Esophagus squamous epithelium (tissue), 5 donors: ENCODE data around the gene RHOV. TPM values are rescaled to one million over a fixed set of nuclear protein-coding genes. Genes with fewer than 3 reads are reported as not detected.
A peak's percentile ranks its signal among the peaks of the same experiment; 100 is the strongest.

Experiments used
- DNase-seq: peaks from one replicate; lab custom pipeline; 2025; lab: John Stamatoyannopoulos, UW
- H3K27ac ChIP-seq, 4 donors: fragments of 200-600 bp; sonication (generic); one replicate each; pipeline ENCODE4 v1.5.1; 2016 to 2019; ENCODE audit warnings: mild to moderate bottlenecking in 1 of 4
- H3K27me3 ChIP-seq, 4 donors: fragments of 200-600 bp; sonication (generic); 1 replicate in 3 of 4; 2 replicates in 1 of 4; pipeline versions ENCODE4 v1.5.1 to v1.6.0; 2017 to 2021; ENCODE audit warnings: antibody characterized with exemption in 1 of 4
- H3K36me3 ChIP-seq, 3 donors: fragments of 200-600 bp; sonication (generic); one replicate each; pipeline ENCODE4 v1.5.1; 2016 to 2019
- H3K4me1 ChIP-seq, 3 donors: fragments of 200-600 bp; sonication (generic); one replicate each; pipeline ENCODE4 v1.5.1; 2017 to 2019
- H3K4me3 ChIP-seq, 4 donors: fragments of 200-600 bp; sonication (generic); 1 replicate in 3 of 4; 2 replicates in 1 of 4; pipeline ENCODE4 v1.5.1; 2016 to 2019; ENCODE audit warnings: mild to moderate bottlenecking in 2 of 4, moderate library complexity in 1 of 4
- H3K9me3 ChIP-seq, 3 donors: fragments of 200-600 bp; sonication (generic); one replicate each; pipeline ENCODE4 v1.5.1; 2016 to 2019
- POLR2A ChIP-seq, 4 donors: fragments of 450-650 bp; IDR thresholded peaks; one replicate each; pipeline ENCODE4 v1.6.1; 2017; ENCODE audit warnings: antibody characterized with exemption in 4 of 4, mild to moderate bottlenecking in 4 of 4, moderate library complexity in 3 of 4
- WGBS, 2 donors: methylation state at CpG; one replicate each; pipeline ENCODE4 v1.1.5; 2018; 5-methylcytosine and 5-hydroxymethylcytosine counted together
- intact Hi-C: fragments of 100-400 bp; cut with DNase I; formaldehyde crosslinking; loops from one replicate; pipeline ENCODE4 v1.15.0; 2022
- total RNA-seq, 4 donors: library from RNA; depleted of rRNA; stranded (reverse); fragments of >200 nt; gene quantifications; one replicate each; pipeline ENCODE4 v1.1.0, GENCODE V29; 2016
- TF ChIP-seq, protein P1 (sequence below), 6 experiments: fragments of 450-650 bp in 4 of 6; fragments of 200-600 bp in 2 of 6; sonication (generic) in 2 of 6; IDR thresholded peaks; one replicate each; pipeline ENCODE4 v1.5.1; 2016 to 2019; ENCODE audit warnings: antibody characterized with exemption in 6 of 6, mild to moderate bottlenecking in 4 of 6, moderate library complexity in 4 of 6
- donor health status: DM: yes; HTN: yes; CAD: no.

Gene RHOV
- total RNA-seq, 4 donors from 2014 or later: 94.0 to 146 (median 123) TPM

GRCh38 chr15:40857601-40858341, 16.3 kb downstream of the RHOV start:
- Histone ChIP-seq H3K4me3 (no peak overlapping the region), H3K4me1 (peaks cover 22 to 71% (median 24%) of the 10 kb centered on the region in 3 donors), H3K9me3 (no peaks in the 10 kb centered on the region), H3K36me3 (peaks cover 0 to 47% (median 12%) of the 10 kb centered on the region in 3 donors), H3K27ac (peak overlapping the region; percentile 75 to 86 (median 80)), H3K27me3 (peaks cover 0 to 10% (median 0%) of the 10 kb centered on the region in 4 donors)
- TF ChIP-seq, protein P1, sequence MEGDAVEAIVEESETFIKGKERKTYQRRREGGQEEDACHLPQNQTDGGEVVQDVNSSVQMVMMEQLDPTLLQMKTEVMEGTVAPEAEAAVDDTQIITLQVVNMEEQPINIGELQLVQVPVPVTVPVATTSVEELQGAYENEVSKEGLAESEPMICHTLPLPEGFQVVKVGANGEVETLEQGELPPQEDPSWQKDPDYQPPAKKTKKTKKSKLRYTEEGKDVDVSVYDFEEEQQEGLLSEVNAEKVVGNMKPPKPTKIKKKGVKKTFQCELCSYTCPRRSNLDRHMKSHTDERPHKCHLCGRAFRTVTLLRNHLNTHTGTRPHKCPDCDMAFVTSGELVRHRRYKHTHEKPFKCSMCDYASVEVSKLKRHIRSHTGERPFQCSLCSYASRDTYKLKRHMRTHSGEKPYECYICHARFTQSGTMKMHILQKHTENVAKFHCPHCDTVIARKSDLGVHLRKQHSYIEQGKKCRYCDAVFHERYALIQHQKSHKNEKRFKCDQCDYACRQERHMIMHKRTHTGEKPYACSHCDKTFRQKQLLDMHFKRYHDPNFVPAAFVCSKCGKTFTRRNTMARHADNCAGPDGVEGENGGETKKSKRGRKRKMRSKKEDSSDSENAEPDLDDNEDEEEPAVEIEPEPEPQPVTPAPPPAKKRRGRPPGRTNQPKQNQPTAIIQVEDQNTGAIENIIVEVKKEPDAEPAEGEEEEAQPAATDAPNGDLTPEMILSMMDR (IDR thresholded peaks at IDR 0.05): peak; percentile 87 to 99 (median 98)
- TF ChIP-seq POLR2A (IDR thresholded peaks at IDR 0.05): no peak
- DNase-seq: no peak
- intact Hi-C loops: loop anchor here (5.0 kb wide), 1 partner anchor 35 kb away; the partner anchor contains the start of gene VPS18
- 46 to 57% methylated on average over 8 of the region's 15 CpGs for WGBS, 2 donors

DNA sequence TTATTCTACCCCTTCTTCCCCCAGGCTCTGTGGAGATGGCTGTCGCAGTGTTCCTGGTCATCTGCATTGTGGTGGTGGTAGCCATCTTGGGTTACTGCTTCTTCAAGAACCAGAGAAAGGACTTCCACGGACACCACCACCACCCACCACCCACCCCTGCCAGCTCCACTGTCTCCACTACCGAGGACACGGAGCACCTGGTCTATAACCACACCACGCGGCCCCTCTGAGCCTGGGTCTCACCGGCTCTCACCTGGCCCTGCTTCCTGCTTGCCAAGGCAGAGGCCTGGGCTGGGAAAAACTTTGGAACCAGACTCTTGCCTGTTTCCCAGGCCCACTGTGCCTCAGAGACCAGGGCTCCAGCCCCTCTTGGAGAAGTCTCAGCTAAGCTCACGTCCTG, 17.3 kb downstream of the RHOV start:
- no peak overlapping the region for H3K4me3 ChIP-seq
- peaks cover 22 to 61% (median 24%) of the 10 kb centered on the region in 3 donors for H3K4me1 ChIP-seq
- DNase-seq: no peak
- WGBS, 2 donors: 67% methylated on average over 6 of the region's 8 CpGs; no CpG with 5 or more reads in 1 of the 2 donors
- peaks cover 0 to 57% (median 12%) of the 10 kb centered on the region in 3 donors for H3K36me3 ChIP-seq
- peak overlapping the region; percentile 75 to 86 (median 80) for H3K27ac ChIP-seq
- H3K9me3 ChIP-seq: no peaks in the 10 kb centered on the region
- no peak for TF ChIP-seq POLR2A (IDR thresholded peaks at IDR 0.05)
- TF ChIP-seq, protein P1 (IDR thresholded peaks at IDR 0.05): no peak
- H3K27me3 ChIP-seq: peaks cover 0 to 10% (median 0%) of the 10 kb centered on the region in 4 donors
- intact Hi-C loops: loop anchor here (5.0 kb wide), 1 partner anchor 36 kb away; the partner anchor contains the start of gene VPS18

DNA sequence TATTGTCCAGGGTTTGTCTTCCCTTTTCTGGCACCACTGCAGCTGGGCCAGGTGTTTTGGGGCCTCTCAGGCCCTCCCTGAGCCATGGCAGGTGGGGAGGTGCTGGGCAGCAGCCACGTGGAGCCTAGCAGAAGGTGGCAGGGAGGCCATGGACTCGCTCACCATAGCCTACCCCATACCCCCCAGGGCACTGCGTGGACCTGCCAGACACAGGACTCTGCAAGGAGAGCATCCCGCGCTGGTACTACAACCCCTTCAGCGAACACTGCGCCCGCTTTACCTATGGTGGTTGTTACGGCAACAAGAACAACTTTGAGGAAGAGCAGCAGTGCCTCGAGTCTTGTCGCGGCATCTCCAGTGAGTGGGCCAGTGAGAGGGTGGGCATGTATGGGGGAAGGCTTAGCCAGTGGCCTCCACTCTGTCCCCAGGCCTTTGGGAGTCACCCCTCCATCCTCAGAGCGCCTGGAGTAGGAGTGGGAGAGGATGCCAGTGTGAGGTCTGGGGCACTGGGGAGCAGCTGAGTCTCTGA, 18.3 kb downstream of the RHOV start:
- H3K36me3 ChIP-seq: peaks cover 0 to 67% (median 12%) of the 10 kb centered on the region in 3 donors
- intact Hi-C loops: loop anchor here (5.0 kb wide), 1 partner anchor 37 kb away; the partner anchor contains the start of gene VPS18
- no peak for DNase-seq
- H3K4me1 ChIP-seq: peaks cover 22 to 51% (median 22%) of the 10 kb centered on the region in 3 donors
- TF ChIP-seq, protein P1 (IDR thresholded peaks at IDR 0.05): no peak
- no peak for TF ChIP-seq POLR2A (IDR thresholded peaks at IDR 0.05)
- H3K27me3 ChIP-seq: peaks cover 0 to 10% (median 0%) of the 10 kb centered on the region in 4 donors
- H3K4me3 ChIP-seq: no peak overlapping the region
- 77 to 85% methylated on average over 6 to 10 of the region's 13 CpGs for WGBS, 2 donors
- peak overlapping the region in 3 of 4 donors; percentile 77 to 86 (median 83) for H3K27ac ChIP-seq
- H3K9me3 ChIP-seq: no peaks in the 10 kb centered on the region

DNA sequence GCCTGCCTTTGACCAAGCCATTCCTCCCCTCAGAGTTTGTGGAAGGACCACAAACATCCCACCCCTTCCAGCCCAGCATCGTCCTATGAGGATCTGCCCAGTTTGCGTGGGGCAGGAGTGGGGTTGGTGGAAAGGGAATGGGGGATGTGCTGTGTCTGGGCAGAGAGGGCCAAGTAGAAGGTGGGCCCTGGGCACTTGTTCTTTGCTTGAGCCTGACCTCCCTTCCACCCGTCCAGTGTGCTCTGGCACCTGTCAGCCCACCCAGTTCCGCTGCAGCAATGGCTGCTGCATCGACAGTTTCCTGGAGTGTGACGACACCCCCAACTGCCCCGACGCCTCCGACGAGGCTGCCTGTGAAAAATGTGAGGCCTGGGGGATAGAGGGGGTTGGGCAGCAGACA, 19.9 kb downstream of the RHOV start:
- Histone ChIP-seq H3K27ac (no peak overlapping the region), H3K27me3 (peaks cover 0 to 5% (median 0%) of the 10 kb centered on the region in 4 donors), H3K36me3 (peaks cover 0 to 83% (median 12%) of the 10 kb centered on the region in 3 donors), H3K4me1 (peaks cover 14 to 38% (median 15%) of the 10 kb centered on the region in 3 donors), H3K4me3 (no peak overlapping the region), H3K9me3 (no peaks in the 10 kb centered on the region)
- intact Hi-C loops: no loop called here
- 80 to 82% methylated on average over 3 of the region's 10 CpGs for WGBS, 2 donors
- TF ChIP-seq, protein P1 (IDR thresholded peaks at IDR 0.05): no peak
- TF ChIP-seq POLR2A (IDR thresholded peaks at IDR 0.05): no peak
- no peak for DNase-seq
